Stimulated activated CD8-positive, alpha-beta memory T cell treated with anti-CD3 and anti-CD28 coated beads, Interleukin-15, amount 100 ng/mL, for 4 hours (primary cell): ENCODE measurements around the gene FAM222A.

Experiments
- DNase-seq, 2 donors: peaks; one replicate each; pipeline ENCODE4 v3.0.0-alpha.2; 2020; ENCODE audit warnings: low read depth in 2 of 2

FAM222A gene

GRCh38 chr12:109725321-109726105, 11.9 kb downstream of the FAM222A start:
- no peak for DNase-seq

- DNase-seq: no peak
Observed at GRCh38 chr12:109726106-109726497, 12.5 kb downstream of the FAM222A start.

DNA sequence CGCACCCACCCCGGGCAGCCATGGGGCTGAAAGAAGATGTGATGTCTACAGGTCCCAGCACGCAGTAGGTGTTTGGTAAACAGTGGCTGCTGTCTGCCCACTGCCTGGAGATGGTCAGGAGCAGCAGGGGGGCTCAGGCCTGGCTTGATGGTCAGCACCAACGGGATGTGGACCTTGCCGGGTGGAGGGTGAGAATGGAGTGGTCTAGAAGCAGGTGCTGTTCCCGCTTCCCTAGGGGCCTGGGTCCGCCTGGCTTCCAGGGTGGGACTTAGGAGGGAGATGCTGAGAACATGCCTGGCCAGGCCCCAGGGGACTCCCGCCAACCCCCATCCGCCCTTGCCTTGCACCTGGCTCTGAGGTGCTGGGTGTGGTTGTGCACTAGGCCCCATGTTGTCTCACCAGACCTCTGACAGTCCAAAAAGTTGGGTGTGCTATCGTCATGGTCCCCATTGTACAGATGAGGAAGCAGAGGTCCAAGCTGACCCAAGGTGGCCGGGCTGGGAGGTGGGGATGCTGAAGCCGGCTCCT, 12.9 kb downstream of the FAM222A start:
- DNase-seq: no peak

DNA sequence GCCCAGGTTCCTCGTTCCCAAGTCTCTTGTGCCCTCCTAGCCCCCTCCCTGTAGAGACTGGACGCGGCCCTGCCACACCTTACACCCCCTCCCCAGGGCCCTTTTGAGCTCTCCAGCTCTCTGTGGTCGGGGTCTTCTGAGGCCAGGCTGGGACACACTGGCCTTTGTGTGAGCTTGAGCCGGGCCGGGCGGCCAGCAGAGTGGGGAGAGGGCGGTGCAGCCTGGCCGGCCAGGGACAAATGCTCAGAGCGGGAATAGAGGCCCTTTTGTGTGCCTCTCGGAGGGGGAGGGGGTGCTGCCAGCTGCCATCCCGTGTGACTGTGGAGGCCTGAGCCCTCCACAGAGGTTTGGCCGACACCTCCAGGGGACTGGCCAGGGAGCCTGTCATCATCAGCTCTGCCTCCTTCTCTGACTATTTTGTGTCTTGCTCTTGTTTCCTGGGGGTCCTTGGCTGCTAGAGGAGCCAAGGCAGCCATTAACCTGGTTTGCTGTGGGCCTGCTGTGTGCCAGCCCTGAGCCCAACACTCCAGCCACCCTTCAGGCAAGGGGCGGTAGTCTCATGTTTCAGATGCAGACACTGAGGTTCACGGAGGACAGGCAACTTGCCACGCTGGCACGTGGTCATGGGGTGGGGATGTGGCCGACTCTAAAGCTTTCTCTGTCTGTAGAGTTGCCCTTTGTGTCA, 13.6 kb downstream of the FAM222A start:
- DNase-seq: no peak

- no peak for DNase-seq
Observed at GRCh38 chr12:109727746-109728726, 14.4 kb downstream of the FAM222A start.

- no peak for DNase-seq
Observed at GRCh38 chr12:109728921-109729320, 15.3 kb downstream of the FAM222A start.

DNA sequence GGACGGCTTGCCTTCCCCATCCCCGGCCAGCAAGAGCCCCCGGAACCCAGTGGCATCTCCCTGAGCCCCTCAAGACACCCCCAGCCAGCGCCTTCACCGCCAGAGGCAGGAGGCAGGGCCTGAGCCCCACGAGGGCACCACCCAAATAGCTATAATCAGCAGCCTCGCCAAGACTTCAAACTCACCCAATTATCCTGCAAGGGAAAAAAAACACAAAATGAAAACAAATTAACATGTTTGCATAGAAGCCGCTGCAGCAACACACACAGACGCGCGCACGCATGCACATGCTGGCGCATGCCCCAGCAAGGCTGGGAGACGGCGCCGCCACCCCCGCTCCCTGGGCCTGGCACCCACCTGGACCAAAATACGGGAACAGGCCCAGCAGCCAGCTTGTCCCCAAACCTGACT, 15.8 kb downstream of the FAM222A start:
- DNase-seq: no peak

DNA sequence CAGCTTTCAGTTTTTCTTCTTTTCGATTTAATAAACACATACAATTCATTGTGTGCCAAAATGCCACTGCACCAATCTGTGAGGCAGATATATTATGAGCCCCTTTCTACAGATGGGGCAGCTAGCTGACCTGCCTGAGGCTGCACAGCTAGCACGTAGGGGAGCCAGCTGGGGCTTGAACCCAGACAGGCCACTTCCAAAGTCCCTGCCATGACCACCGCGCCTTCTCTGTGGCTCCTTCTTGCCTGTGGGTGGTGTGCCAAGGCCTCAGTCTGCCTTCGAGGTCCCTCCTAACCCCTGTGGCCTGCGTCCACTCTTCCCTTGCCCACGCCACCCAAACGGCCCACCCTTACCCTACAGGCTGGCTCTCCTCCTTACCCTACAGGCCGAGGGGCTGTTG, 16.2 kb downstream of the FAM222A start:
- DNase-seq: no peak

DNA sequence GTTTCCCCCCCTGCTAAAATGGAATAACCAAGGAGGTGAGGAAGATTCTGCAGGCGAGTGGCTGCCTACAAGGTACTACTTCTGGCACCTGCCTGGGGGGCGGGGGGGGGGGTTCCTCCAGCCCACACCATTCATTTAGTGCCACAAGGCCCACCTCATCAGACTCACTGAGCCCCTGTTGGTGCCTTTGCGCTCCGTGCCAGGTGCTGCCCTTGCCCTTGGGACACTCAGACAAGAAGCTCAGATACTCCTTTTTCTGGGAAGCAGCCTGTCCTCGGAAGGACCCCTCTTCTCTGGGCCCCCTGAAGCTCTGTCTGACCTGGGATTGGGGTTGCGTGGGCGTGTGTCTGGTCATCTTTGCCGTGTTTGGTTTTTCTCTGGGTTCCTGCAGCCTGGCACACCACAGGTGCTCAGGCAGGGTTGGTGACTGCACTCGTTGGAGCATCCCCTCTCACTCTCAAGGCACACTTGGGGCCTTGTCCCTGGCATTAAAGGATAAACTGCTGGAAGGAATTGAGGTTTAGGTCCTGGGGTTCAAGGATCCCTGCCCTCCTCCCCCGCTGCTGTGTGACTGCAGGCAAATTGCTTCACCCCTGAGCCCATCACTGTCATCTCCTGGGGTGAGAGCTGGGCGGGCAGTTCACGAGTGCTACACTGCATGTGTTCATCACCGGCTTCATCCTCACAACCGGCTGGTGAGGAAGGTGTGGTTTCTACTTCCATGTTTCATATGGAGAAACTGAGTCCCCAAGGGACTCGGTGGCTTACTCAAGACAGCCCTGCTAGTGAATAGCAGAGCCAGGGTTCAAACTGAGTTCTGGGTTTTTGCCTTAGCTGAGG, 16.9 kb downstream of the FAM222A start:
- DNase-seq: no peak

- no peak for DNase-seq
Observed at GRCh38 chr12:109731231-109731731, 17.7 kb downstream of the FAM222A start.

GRCh38 chr12:109731806-109732205, 18.2 kb downstream of the FAM222A start:
- DNase-seq: no peak

GRCh38 chr12:109732321-109733305, 19.0 kb downstream of the FAM222A start:
- no peak for DNase-seq

GRCh38 chr12:109734219-109735000, 20.8 kb downstream of the FAM222A start:
- no peak for DNase-seq

- DNase-seq: no peak
Observed at GRCh38 chr12:109735051-109735521, 21.5 kb downstream of the FAM222A start.

DNA sequence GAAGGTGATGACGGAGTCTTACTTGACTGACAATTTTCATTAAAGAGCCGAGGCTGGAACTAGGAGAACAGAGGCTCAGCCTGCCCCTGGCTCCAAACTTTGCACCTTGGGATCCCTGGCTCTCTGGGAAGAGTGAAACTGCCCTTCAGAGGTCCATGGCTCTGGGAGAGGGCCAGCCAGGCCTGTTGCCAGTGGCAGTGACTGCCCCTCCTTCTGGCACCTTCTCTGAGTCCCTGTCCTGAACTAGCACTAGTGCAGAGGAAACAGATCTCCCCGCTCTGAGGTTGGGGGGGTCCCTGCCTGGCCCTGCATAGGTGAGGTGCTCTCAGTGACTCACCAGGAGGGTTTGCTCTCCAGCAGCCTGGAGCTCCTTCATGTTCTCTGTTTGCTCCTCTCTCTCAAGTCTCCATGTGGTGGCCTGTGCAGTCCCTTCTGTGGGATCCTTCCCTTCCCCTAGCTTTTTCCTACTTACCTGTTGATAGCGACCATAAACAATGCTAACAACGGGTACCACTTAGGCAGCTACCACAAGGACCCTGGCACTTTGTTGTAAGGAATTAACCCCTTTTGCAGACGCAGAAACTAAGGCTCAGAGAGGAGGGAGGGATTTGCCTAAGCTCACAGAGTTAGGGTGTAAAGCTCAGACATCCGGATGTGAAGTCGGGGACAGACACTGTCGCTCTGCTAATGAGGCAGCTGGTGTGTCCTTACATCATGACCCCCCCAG, 22.4 kb downstream of the FAM222A start:
- DNase-seq: no peak

DNA sequence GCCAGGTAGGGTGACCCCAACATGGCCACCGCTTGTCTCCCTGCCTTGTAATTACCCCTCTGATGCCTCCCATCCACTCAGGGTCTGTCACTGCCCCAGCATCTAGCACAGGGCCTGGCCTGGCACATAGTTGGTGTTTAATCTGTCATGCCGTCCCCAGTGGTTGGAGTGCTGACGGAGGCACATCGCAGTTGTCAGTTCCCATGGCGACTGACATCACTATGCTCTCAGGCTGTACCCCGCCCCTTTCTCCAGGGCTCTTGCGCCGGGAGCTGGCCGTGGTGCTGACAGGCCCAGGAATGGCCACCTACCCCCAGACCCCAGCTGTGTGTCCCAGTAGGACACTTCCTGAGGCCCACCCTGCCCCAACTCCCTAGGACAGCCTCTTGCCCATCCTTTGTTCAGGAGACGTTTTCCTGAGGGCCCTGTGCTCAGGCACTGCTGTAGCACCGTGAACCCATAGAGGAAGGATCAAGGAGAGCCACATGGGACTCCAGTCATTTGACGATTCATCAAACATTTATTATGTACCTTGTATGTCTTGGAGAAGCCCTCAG, 23.0 kb downstream of the FAM222A start:
- DNase-seq: no peak

DNA sequence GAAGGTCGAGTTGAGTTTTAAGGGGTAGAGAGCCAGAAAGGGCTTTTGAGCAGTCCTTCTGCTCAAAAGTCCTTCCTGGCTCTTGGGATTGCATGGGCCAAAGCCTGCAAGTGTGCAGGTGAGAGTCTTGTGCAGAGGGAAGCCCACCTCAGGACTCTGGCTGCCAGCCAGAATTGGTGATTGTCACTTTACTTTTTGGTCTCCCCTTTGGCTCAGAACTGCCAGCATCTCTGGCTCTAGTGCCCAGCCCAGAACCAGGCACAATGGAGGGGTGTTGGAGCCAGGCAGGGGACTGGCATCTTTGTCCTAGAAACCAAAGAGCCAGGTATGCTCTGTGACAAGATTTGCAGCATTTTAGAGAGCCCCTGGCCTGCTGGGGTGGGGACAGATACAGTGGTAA, 23.5 kb downstream of the FAM222A start:
- DNase-seq: no peak

DNA sequence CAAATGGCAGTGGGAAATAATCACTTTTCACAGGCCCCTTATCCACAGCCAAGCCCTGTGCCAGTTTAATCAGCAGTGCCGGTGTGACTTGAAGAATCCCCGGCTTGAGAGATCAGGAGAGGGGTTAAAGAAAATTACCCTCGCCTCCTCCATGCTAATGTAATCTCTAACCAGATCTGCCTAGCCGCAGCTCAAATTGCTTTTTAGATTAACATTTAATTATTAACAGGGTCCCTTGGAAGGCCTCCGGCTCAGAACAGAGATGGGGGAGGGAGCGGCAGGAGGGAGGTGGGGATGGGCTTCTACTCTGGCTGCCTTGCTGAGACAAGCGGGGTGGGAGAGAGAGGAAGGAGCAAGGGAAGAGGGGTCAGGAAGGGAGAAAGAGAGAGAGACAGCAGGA, 24.0 kb downstream of the FAM222A start:
- no peak for DNase-seq
